ENCODE measurements around the gene HERC5. TPM values are rescaled to one million over a fixed set of nuclear protein-coding genes. Genes with fewer than 3 reads are reported as not detected.
"Not testable (repeated sequence)": the region's sequence is repeated elsewhere in the genome, so short reads cannot be mapped to it uniquely, and the experiment has no call there.

Gene HERC5
- total RNA-seq, 3 donors from 2014 or later (not counting 1 experiment from before 2014, with no cell fraction given): 11.0 to 19.4 (median 17.9) TPM

DNA sequence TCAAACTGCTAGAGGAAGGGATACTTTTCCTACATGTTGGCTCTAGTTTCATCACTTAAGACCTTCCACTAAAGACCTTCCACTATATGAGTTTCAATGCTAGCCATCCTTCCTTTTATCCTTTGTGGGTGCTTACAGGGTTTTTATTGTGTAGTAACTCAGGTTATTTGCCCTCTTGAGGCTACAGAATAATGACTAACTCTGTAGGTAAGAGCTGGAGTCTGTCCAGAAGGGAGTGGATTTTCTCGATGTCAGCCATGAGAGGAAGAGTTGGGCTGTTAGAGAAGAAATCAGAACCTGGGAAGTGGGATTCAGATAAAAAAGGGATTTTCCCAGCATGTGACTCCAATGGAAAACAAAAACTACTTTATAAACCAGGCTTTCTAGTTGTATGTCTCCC, 27.5 kb upstream of the HERC5 start:
- intact Hi-C loops (cut with micrococcal nuclease): no loop called here
- H3K27me3 Mint-ChIP-seq (ENCODE audit: low read depth in 2 of 2): no peaks in the 10 kb centered on the region
- no peak overlapping the region for H3K27ac Mint-ChIP-seq
- H3K9me3 ChIP-seq (ENCODE audit: control insufficient read depth, insufficient read depth, low read length): no peaks in the 10 kb centered on the region
- H3K27ac ChIP-seq (ENCODE audit: low read length): no peak overlapping the region
- no peaks in the 10 kb centered on the region for H3K36me3 Mint-ChIP-seq
- no peaks in the 10 kb centered on the region for H3K9me3 Mint-ChIP-seq
- H3K27me3 ChIP-seq (ENCODE audit: control insufficient read depth, insufficient read depth, low read length): no peaks in the 10 kb centered on the region
- H3K36me3 ChIP-seq (ENCODE audit: control insufficient read depth, insufficient read depth, low read length): peaks cover 20% of the 10 kb centered on the region
- no peaks in the 10 kb centered on the region for H3K4me1 Mint-ChIP-seq
- TF ChIP-seq, protein P1, sequence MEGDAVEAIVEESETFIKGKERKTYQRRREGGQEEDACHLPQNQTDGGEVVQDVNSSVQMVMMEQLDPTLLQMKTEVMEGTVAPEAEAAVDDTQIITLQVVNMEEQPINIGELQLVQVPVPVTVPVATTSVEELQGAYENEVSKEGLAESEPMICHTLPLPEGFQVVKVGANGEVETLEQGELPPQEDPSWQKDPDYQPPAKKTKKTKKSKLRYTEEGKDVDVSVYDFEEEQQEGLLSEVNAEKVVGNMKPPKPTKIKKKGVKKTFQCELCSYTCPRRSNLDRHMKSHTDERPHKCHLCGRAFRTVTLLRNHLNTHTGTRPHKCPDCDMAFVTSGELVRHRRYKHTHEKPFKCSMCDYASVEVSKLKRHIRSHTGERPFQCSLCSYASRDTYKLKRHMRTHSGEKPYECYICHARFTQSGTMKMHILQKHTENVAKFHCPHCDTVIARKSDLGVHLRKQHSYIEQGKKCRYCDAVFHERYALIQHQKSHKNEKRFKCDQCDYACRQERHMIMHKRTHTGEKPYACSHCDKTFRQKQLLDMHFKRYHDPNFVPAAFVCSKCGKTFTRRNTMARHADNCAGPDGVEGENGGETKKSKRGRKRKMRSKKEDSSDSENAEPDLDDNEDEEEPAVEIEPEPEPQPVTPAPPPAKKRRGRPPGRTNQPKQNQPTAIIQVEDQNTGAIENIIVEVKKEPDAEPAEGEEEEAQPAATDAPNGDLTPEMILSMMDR (IDR thresholded peaks at IDR 0.05): no peak
- H3K4me3 ChIP-seq (ENCODE audit: low read length): no peak overlapping the region
- 100% methylated on average over 1 of the region's 1 CpG for WGBS (ENCODE audit: insufficient coverage)
- H3K4me3 Mint-ChIP-seq: no peak overlapping the region
- ATAC-seq (no peak), DNase-seq (no peak)
- no peaks in the 10 kb centered on the region for H3K4me1 ChIP-seq (ENCODE audit: control insufficient read depth, insufficient read depth, low read length)

DNA sequence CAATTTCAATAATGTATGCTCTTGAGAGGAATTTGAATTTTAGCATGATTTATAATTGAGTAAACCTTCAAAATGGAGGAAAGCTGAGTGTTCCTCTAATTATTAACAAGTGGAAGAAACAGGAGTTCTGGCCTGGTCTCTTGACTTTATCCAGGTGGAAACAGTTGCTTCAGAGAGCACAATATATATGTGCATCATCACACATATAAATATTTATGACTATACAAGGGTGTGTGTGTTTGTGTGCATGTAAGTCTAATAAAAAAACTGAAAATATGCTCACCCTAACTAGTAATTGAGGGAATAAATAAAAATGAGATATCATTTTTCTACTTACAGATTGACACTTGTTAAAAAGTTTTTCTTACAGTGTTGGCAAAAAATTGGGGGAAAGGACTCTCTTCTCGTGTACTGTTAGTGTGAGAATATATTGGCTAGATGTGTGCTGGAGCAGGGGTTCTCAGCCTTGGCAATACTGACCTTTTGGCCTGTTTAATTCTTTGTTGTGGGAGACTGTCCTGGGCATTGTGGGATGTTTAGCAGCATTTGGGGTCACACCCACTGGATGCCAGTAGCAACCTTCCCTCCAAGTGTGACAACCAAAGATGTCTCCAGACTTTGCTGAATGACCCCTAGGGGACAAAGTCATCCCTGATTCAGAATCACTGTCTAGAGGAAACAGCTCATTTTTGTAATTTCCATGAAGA, 20.8 kb upstream of the HERC5 start:
- intact Hi-C loops (cut with micrococcal nuclease): no loop called here
- ATAC-seq (no peak), DNase-seq (no peak)
- peaks cover 19% of the 10 kb centered on the region for H3K36me3 ChIP-seq (ENCODE audit: control insufficient read depth, insufficient read depth, low read length)
- H3K4me3 ChIP-seq (ENCODE audit: low read length): no peak overlapping the region
- no peaks in the 10 kb centered on the region for H3K9me3 ChIP-seq (ENCODE audit: control insufficient read depth, insufficient read depth, low read length)
- TF ChIP-seq, protein P1 (IDR thresholded peaks at IDR 0.05): no peak
- no peaks in the 10 kb centered on the region for H3K4me1 ChIP-seq (ENCODE audit: control insufficient read depth, insufficient read depth, low read length)
- no peak overlapping the region for H3K27ac ChIP-seq (ENCODE audit: low read length)
- Mint-ChIP-seq H3K27ac (peak overlapping the region in 1 of 2 donors; percentile 37), H3K4me1 (no peaks in the 10 kb centered on the region), H3K4me3 (no peak overlapping the region), H3K27me3 (ENCODE audit: low read depth in 2 of 2) (no peaks in the 10 kb centered on the region), H3K36me3 (peaks cover 7% of the 10 kb centered on the region), H3K9me3 (no peaks in the 10 kb centered on the region)
- no peaks in the 10 kb centered on the region for H3K27me3 ChIP-seq (ENCODE audit: control insufficient read depth, insufficient read depth, low read length)
- 100% methylated on average over 1 of the region's 1 CpG for WGBS (ENCODE audit: insufficient coverage)

DNA sequence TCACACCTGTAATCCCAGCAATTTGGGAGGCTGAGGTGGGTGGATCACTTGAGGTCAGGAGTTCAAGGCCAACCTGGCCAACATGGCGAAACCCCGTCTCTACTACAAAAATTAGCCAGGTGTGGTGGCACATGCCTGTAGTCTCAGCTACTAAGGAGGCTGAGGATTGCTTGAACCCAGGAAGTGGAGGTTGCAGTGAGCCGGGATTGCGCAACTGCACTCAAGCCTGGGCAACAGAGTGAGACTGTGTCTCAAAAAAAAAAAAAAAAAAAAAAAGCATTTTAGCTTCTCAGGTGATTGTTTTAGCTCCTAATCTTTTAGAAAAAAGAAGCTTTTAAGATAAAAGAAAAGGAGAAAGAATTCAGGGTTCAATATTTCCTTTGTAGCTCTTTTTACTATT, 19.0 kb upstream of the HERC5 start:
- H3K27ac ChIP-seq (ENCODE audit: low read length); H3K4me1 Mint-ChIP-seq; H3K27ac Mint-ChIP-seq; DNase-seq; H3K9me3 ChIP-seq (ENCODE audit: control insufficient read depth, insufficient read depth, low read length); ATAC-seq; intact Hi-C loops (cut with micrococcal nuclease); H3K36me3 Mint-ChIP-seq; H3K4me1 ChIP-seq (ENCODE audit: control insufficient read depth, insufficient read depth, low read length); H3K4me3 Mint-ChIP-seq; H3K4me3 ChIP-seq (ENCODE audit: low read length); H3K27me3 ChIP-seq (ENCODE audit: control insufficient read depth, insufficient read depth, low read length); H3K9me3 Mint-ChIP-seq; H3K27me3 Mint-ChIP-seq (ENCODE audit: low read depth in 2 of 2): not testable (repeated sequence)
- 93% methylated on average over 4 of the region's 4 CpGs for WGBS (ENCODE audit: insufficient coverage)
- peaks cover 25% of the 10 kb centered on the region for H3K36me3 ChIP-seq (ENCODE audit: control insufficient read depth, insufficient read depth, low read length)

DNA sequence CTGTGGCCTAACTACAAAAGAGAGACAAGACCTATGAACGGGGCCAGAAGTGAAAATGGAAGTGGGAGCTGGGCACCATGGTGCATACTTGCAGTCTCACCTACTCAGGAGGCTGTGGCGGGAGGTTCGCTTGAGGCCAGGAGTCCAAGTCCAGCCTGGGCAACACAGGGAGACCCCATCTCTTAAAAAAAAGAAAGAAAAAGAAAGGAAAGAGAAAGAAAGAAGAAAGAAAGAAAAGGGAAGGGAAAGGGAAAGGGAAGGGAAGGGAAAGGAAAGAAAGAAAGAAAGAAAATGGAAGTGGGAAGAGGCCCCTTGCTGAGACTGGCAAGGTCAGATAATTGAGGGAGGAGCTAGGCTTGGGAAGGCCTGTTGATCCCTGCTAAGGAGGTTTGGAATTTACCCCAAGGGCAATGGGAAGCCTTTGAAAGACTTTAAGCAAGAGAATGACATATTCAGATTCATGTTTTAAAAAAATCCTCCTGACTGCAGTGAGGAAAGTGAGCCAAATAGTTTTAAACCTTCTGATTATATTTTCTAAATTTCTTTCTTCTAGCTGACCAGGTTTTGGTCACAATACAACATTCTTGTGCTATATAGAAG, 17.7 kb upstream of the HERC5 start:
- Histone ChIP-seq H3K4me3 (ENCODE audit: low read length) (no peak overlapping the region), H3K4me1 (ENCODE audit: control insufficient read depth, insufficient read depth, low read length) (no peaks in the 10 kb centered on the region), H3K27ac (ENCODE audit: low read length) (no peak overlapping the region), H3K27me3 (ENCODE audit: control insufficient read depth, insufficient read depth, low read length) (no peaks in the 10 kb centered on the region), H3K36me3 (ENCODE audit: control insufficient read depth, insufficient read depth, low read length) (peaks cover 18% of the 10 kb centered on the region), H3K9me3 (ENCODE audit: control insufficient read depth, insufficient read depth, low read length) (no peaks in the 10 kb centered on the region)
- TF ChIP-seq, protein P1 (IDR thresholded peaks at IDR 0.05): no peak
- Mint-ChIP-seq H3K9me3 (no peaks in the 10 kb centered on the region), H3K4me1 (peaks cover 0 to 6% of the 10 kb centered on the region in 2 donors), H3K27me3 (ENCODE audit: low read depth in 2 of 2) (no peaks in the 10 kb centered on the region), H3K27ac (peak overlapping the region; percentile 7 to 27), H3K4me3 (no peak overlapping the region), H3K36me3 (peaks cover 7% of the 10 kb centered on the region)
- ATAC-seq (no peak), DNase-seq (no peak)
- 93% methylated on average over 3 of the region's 3 CpGs for WGBS (ENCODE audit: insufficient coverage)
- intact Hi-C loops (cut with micrococcal nuclease): no loop called here
